ENCODE measurements around the gene MYH7B.

DNA sequence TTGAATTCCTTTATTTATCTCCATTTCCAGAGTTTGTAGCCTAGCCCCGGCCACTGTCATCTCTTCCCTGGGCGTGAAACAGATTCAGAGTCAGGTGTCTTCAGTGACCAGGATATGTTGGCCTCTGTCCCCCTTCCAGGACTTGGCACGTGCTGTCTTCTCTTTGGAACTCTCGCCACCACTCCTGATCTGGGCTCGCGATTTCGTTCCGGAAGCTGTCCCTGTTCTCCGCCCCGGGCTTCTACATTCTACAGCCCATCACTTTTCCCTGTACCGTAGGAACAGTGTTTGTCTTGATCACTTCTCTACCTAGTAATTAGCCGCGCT, 801 bp upstream of the MYH7B start:
- TF ChIP-seq, protein P1, sequence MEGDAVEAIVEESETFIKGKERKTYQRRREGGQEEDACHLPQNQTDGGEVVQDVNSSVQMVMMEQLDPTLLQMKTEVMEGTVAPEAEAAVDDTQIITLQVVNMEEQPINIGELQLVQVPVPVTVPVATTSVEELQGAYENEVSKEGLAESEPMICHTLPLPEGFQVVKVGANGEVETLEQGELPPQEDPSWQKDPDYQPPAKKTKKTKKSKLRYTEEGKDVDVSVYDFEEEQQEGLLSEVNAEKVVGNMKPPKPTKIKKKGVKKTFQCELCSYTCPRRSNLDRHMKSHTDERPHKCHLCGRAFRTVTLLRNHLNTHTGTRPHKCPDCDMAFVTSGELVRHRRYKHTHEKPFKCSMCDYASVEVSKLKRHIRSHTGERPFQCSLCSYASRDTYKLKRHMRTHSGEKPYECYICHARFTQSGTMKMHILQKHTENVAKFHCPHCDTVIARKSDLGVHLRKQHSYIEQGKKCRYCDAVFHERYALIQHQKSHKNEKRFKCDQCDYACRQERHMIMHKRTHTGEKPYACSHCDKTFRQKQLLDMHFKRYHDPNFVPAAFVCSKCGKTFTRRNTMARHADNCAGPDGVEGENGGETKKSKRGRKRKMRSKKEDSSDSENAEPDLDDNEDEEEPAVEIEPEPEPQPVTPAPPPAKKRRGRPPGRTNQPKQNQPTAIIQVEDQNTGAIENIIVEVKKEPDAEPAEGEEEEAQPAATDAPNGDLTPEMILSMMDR (IDR thresholded peaks at IDR 0.05): no peak
- no peak for TF ChIP-seq POLR2A (IDR thresholded peaks at IDR 0.05)
